GM19023 (cell line): ENCODE results near the gene PAOX.

Experiments
- ATAC-seq: cut with Tn5 transposase; IDR thresholded peaks from one replicate; pipeline ENCODE4 v1.9.1; 2021; ENCODE audit warnings: mild to moderate bottlenecking, moderate library complexity; ENCODE audit not compliant: unreplicated experiment

The PAOX gene

DNA sequence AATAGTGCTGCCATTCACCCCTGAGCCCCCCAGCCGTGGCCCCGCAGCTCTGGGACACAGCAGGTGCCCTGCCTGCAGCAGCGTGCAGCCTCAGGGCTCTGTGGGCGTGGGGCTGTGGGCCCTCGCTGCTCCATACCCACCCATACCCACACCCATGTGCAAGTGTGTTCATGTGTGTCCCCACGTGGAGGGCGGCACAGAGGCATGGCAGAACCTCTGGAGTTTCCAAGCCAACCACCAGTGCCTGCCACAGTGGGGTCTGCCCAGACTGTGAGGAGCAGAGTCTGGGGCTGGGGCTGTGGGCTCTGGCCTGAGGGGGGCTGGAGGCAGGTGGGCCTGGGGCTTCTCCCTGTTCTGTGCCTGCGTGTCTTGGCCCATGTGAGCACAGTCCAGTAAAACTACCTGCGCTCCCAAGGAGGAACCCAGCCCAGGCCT, 29.5 kb upstream of the PAOX start:
- no peak for ATAC-seq

DNA sequence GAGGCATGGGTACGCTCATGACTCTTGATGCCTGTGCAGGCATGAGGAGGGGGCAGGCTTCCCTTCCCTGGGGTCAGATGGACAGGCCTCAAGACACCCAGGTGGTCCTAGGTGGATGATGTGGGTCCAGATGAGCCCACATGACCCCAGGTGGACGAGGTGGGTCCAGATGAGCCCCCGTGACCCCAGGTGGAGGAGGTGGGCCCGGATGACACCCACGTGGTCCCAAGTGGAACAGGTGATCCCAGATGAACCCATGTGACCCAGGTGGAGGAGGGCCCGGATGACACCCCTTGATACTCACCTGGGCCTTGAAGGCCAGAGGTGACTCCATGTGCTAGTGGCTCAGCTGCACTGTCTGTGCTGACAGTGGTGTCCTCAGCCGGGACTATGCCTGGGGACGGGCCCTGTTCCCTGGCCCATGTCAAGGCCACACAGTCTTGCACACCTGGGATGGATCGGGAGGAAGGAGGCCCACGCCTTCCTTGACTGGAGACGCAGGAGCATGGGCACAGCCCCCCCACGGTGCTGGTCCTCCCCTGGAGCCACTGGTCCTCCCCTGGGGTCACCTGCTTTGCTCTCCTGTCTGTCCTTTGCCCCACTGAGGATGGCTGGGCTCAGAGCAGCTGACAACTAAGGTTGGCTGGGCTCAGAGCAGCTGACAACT, 28.6 kb upstream of the PAOX start:
- ATAC-seq: no peak

DNA sequence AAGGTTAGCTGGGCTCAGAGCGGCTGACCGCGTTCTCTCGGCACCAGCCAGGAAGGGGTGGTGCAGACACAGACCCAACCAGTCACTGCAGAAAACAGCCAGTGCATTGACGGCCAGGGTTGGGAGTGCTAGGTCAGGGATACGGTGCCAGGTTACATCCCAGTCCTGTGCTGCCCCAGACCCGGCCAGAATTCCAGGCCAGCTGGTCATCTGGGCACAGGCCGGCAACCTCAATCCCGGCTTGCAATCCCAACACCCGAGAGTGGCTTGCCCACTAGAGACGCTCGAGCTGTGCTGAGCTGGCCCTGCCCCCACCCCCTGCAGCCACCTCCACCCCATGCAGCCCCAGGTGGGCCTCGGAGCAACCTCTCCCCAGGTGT, 28.1 kb upstream of the PAOX start:
- ATAC-seq: no peak

DNA sequence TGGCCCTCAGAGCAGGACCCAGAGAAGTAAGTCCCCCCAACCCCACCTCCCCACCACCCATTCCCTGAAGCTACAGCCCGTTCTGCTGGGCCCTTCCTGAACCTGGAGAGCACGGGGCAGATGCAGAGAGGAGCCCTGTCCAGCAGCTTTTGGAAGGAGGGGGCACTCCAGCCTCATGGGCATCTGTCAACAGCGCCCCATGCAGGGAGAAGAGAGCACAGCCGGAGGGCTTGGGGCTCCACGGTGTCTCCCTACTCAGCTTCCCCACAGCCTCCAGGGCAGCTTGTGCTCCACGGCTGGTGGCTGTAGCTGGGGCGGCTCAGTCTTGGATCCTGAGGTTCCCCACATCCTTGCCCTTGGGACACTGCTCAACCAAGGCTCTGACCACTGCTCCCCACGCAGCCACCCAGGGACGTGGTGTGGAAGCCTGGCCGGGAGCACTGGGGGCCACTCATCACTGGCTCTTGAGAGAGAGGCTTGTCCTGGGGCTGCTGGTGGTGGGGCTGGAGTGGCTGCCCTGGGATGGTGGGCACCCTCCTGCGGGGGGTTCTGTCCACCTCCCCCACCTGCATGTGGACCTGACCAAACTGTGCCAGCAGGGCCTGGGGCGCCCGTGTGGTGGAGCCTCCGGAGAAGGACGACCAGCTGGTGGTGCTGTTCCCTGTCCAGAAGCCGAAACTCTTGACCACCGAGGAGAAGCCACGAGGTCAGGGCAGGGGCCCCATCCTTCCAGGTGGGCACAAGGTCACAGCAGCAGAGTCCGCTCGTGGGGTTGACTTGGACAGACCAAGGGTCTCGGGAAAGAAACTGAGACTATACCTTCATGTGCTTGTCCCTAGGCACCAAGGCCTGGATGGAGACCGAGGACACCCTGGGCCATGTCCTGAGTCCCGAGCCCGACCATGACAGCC, 27.4 kb upstream of the PAOX start:
- no peak for ATAC-seq

DNA sequence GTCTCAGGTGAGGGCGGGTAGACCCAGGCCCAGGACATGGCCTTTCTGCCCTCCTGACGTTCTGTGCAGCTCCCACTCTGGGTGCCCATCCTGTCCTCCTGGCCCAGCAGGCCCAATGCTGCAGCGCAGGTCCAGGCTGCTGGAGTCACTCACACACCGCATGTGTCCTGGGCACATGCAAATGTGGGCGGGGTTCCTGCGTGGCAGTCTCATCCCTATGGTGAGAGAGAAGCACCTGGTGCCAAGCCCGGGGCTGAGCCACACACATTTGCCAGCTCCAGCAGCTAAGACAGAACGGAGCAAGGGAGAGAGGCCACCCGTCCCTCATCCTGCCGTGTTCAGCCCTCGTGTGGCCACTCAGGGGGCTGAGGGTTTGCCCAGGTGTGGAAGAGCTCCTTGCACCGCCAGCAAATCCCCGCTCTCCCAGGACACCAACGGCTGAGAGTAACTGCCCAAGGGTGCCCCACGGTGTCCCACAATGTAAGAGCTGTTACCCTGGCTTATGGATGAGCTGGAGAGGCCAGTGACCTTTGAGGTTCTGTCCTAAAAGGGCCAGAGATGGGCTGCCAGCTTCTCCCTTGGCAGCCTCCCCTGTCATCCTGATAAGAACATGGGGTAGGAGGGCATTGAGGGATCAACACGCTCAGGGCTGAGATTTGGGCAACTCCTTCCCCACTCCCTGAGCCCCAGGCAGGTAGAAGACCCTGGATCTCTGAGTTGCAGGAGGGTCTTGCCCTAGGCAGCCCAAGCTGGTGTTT, 25.7 kb upstream of the PAOX start:
- no peak for ATAC-seq

DNA sequence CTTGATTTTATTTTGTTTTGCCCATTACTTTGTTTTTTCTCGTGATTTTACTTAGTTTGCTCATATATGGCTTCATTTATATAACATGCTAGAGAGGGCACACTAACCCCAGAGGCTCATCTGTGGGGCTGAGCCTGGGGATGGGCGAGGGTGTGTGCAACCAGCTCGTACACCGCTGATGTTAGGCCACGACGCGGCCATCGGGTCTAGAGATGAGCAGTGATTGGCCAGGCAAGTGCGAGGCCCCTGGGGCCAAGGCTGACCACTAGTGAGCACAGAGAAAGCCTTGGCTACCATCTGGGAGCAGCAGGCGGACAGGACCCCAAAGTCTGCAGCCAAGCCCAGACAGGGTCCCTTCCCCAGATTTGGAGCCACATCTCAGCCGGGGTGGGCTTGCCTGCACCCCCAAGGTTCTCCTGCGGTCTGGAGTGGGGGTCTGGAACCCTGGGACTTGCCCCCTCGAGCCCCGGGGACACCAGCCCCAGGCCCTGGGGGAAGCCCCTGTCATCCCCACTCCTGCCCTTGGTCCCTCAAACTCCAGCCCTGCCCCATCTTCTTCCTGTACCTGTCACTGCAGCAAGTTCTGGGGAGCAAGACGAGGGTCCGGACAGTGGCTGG, 25.0 kb upstream of the PAOX start:
- ATAC-seq: no peak

DNA sequence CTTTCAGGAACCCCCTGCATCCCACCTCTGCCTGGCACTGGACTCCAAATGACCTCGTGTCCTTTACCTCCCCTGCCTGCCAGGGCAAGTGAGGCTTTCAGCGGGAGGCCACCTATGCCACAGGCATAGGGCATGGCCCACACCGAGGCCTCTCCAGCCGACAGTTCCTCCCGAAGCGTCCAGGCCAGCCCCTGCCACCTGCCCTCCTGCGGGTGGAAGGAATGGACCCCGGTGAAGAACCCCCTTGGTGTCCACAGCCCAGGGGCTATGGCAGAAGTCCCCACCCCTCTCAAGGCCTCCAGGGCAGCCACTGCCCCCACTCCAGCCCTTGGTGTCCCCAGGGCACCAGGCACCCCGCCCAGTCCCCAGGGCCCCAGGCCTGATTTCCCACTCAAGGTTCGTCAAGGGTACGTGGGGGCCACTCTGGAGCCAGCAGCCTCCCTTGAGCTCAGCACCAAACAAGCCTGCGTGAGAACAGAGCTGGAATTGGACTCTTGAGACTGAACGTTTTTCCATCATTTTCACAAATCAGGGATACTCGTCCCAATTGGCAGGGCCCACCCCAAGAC, 24.3 kb upstream of the PAOX start:
- no peak for ATAC-seq

DNA sequence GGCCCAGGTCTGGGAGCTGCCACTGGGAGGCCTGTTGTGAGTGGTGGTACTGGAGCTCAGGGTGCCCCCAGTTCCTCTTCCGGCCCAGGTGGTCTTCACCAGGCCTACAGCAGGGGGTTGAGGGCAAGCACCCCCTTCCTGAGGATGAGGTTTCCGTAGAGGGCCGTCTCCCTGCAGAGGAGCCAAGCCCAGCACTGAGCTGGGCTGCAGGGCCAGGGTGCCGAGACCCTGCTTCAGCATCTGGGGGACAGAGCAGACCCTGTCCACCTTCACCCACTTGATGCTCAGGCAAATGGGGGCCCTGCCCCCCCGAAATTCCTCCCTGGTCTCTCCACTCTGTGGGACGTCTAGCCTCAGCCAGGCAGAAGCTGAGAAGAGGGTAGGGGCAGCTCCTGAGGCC, 23.8 kb upstream of the PAOX start:
- no peak for ATAC-seq

DNA sequence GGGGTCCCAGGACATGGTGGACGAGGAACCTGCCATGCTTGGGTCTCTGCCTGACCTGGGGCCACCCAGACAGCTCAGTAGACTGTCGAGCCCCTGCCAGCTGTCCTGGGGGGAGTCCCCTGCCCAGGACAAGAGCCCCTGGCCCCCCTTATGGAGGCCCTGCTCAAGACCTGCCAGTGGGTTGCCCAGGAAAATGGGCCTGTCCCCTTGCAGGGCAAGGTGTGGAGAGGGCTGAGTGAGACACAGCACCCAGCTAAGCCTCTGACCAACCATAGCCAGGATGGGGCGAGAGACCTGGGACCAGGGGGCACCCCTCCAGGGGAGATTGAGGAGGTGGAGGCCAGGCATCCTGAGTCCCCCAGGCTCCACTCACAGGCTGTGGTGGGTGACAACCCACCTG, 23.1 kb upstream of the PAOX start:
- no peak for ATAC-seq

DNA sequence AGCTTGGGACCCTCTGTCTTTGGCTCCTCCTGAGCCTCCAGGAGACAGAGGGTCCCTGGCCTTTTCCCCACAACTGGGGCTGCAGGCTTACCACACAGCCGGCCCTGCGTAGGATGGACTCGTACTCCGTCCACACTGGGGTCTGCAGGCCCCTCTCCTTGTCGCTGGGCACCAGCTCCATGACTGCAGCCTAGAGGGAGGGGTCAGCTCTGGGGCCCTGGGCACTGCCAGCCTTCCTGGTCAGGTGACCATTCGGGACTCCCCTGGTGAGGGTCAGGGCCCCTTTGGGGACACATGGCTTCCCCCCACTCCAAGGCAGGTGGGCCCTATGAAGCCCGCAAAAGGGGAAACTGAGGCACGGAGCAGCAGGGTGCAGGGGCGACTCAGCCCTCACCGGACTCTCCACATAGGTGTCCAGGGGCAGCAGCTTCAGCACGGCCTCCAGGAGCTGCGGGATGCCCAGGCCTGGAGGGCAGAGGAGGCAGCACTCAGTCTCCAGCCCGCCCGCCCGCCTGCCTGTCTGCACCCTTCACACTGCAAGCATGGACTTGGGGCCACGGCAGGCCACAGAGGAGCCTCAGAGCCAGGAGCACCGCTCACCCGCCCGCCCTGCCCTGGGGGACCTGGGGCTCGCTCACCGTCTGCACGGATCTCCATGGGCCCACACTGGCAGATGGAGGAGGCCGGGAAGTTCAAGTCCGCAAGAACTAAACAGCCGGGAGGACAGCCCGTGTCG, 22.3 kb upstream of the PAOX start:
- no peak for ATAC-seq

DNA sequence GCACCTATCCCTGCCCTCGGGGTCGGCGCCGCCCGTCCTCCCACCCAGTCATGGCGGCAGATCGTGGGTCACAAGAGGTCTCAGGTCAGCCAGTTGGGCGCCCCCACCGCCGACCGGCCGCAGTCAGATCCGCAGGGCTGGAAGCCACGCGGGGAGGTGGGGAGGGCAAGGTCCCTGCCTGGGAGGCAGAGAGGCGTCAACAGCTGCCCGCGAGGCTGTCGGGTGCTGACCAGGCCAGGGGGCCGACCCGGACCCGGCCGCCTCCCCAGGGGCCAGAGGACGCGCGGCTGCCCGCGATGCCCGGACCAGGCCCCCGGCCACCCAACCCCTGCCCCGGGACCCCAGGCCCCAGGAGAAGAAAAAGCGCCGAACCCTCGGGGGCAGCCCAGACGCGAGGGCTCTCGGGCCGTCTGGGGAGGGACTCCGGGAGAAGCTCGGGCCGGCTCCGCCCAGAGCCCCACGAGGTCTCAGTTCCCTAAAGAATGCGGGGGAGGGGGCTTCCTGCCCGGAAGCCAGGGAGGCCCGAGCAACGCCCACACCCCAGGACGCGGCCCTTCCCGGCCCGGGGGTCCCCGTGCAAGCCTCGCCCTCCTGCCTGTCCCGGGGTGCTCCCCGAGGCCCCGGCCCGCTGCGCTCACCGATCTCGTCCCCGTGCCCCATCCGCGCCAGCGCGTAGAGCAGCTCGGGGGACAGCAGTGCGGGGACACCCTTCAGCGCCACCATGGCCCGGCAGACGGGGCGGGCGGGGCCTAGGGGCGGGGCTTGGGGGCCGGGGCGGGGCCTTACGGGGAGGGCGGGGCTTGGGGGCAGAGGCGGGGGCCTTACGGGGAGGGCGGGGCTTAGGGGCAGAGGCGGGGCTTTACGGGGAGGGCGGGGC, 21.5 kb upstream of the PAOX start, which contains the start of gene FUOM:
FUOM (minus strand) TSS at position 735 of the 877 bp plus-strand sequence; CDS start at position 723, 12 bp downstream.
- ATAC-seq: peak; percentile 52

DNA sequence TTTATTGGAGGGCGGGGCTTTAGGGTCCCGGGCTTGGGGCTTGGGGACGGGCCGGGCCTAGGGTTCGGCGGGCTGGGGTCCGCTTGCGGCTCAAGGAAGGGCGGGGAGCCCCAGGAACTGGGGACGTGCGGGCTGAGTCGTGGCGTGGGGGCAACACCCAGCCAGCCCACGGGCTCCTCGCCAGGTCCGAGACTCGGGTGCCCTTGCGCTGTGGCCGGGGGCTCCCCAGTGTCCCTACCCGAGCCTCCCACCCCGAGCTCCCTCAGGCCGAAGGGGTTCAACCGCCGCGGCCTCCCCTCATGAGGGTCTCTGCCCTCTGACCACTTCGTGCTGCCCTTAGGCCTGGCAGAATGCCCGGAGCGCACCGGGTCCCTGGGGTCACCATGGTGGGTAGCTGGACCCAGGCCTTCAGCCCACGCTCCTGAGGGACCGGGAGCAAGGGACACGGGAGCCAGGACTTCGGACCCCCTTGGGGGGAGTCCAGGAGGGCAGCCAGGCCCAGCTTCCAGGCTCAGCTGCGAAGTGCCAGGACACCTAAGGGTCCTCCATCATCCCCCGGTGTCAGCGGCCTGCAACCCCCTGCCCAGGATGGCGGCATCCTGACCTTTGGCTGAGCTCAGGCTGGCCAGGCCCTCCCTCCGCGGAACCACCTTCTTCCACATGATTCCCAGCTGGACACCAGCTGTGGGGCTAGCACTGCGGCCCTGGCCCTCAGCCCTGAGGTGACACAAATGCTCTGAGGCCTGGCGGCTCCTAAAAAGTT, 20.7 kb upstream of the PAOX start:
- ATAC-seq: no peak

DNA sequence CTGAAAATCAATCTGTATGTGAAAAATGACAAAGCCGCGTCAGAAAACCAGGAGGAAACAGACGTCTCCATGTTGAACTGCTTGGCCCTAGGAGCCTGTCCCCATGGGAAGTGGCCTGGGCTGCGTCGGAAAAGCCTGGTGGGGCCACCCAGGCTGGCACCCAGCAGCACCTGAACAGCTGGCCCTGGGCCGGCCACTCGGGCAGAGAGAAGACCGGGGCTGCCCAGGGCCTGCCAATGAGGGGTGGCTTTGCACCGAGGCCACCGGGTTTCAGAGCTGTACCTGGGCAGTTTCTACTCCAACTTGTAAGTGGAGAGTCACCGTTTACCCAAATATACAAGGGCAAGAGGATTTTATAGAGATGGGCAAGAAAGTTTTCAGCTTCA, 20.1 kb upstream of the PAOX start:
- ATAC-seq: no peak

DNA sequence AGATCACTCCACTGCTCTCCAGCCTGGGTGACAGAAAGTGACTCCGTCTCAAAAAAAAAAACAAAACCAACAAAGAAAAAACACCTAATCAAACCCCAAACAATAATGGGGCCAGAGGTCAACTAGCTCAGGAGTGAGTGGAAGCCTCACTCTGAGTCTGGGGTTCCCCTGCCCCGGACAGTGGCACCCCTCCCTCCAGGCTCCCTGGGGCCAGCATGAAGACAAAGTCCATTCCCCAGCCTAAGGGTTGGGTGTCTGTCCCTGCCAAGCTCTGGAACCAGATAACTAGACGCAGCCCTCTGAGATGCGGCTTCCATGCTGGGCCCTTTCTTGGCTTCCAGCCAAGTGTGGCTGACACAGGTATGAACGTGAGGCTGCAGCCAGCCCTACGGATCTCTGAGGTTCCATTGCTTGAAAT, 19.5 kb upstream of the PAOX start:
- ATAC-seq: no peak

DNA sequence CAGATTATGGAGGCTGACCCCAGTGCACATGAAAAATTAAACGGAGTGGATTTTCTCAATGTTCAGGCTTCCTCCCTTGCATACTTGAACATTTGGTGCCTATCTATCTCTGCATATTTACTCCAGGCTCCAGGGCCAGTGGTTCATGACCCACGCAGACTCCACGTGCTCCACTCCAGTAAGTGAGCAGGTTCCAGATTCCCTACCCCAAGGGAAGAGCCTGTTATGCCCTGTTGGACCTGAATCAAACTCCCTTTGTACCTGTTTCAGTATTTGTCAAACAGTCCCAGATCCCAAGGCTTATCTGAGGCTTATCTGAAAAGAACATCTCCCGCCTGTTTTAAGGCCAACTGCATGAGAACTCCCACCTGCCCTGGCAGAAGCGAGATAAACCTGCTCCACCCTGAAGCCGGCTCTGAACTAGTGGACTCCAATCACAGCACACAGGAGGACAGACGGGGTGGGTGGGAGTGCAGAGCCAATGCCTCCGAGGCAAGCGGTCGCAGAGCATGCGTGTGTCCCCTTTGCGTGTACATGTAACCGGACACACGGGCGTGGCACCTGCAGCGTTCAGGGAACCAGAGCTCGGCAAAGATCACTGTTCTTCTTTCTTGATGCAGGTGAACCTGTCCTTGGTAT, 19.0 kb upstream of the PAOX start:
- ATAC-seq: no peak

DNA sequence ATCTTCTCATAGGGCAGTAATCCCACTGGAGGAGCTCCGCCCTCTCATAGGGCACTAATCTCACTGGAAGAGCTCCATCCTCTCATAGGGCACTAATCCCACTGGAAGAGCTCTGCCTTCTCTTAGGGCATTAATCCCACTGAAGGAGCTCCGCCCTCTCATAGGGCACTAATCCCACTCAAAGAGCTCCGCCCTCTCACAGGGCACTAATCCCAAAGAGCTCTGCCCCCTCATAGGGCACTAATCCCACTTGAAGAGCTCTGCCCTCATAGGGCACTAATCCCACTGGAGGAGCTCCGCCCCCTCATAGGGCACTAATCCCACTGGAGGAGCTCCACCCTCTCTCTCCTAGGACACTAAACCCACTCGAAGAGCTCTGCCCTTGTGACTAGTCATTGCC, 17.8 kb upstream of the PAOX start:
- no peak for ATAC-seq

DNA sequence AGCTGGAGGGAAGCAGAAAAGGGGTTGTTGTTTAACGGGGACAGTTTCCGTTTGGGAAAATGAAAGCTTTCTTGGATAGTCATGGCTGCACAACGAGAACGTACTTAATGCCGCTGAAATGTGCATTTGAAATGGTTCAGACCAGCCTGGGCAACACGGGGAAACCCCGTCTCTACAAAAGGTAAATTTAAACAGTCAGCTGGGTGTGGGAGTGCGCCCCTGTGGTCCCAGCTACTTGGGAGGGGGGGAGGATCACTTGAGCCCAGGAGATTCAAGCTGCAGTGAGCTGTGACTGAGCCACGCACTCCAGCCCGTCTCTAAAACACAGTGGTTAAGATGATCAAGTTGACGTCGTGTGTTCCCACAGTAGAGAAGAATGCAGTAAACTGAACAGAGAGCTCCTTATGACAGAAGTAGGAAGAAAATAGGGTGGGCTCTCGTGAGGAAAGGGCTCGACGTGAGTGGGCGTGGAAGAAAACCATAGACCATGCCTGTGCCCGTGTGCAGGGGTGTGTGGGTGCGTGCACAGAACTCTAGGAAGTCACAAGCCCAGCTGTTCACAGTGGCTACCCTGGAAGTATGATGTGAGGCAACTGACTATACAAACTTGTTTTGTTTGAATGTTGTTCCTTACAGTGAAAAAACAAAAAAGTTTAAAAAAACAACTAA, 17.2 kb upstream of the PAOX start:
- ATAC-seq: no peak
